Left cardiac atrium (tissue), 4 donors: ENCODE data around the gene KRTAP10-7. TPM values are rescaled to one million over a fixed set of nuclear protein-coding genes. Genes with fewer than 3 reads are reported as not detected.
A peak's percentile ranks its signal among the peaks of the same experiment; 100 is the strongest.
"Not testable (repeated sequence)": the region's sequence is repeated elsewhere in the genome, so short reads cannot be mapped to it uniquely, and the experiment has no call there.

ENCODE experiments used
- ATAC-seq, 2 donors: fragments of 200-7000 bp; cut with Tn5 transposase; one replicate each; pipeline ENCODE4 v1.9.1; 2020; ENCODE audit warnings: mild to moderate bottlenecking in 2 of 2, moderate library complexity in 2 of 2
- DNase-seq: peaks from one replicate; pipeline ENCODE4 v3.0.0-alpha.2; 2020
- intact Hi-C, 2 donors: fragments of 100-400 bp; cut with DNase I; formaldehyde crosslinking; loops; one replicate each; pipeline versions ENCODE4 v1.14.1 to v1.15.1; 2022 to 2023
- total RNA-seq, 2 donors: library from RNA; stranded (reverse); fragmentation: NEBNext Ultra II Directional; extraction: Animal tissue kit (Norgen Biotek cat#: 25700); gene quantifications; one replicate each; pipeline ENCODE4 v1.2.1, GENCODE V29; 2021
- donor health status: DM: no; HTN: yes; CAD: no.
- donor health status: DM: no; HTN: yes; CAD: no; lungs with severe emphysema.
- donor health status: DM: yes; HTN: yes; CAD: no.
- donor health status: Dilated cardiomyopathy.

KRTAP10-7 gene
- total RNA-seq, 2 donors from 2014 or later, result not detected

- intact Hi-C loops, result no loop called here
- ATAC-seq (no peak), DNase-seq (no peak)
These were observed 30.4 kb upstream of the KRTAP10-7 start for GRCh38 chr21:44569861-44570517.

- DNase-seq (no peak), ATAC-seq (no peak)
- intact Hi-C loops, result no loop called here
These were observed 29.1 kb upstream of the KRTAP10-7 start for GRCh38 chr21:44571296-44571695.

GRCh38 chr21:44571844-44572782 is 28.3 kb upstream of the KRTAP10-7 start:
- intact Hi-C loops, result no loop called here
- ATAC-seq (no peak), DNase-seq (no peak)

GRCh38 chr21:44572959-44573583 is 27.3 kb upstream of the KRTAP10-7 start:
- intact Hi-C loops, result no loop called here
- no peak for DNase-seq
- ATAC-seq, result no peak

GRCh38 chr21:44573630-44574456 is 26.6 kb upstream of the KRTAP10-7 start, which contains the start of gene KRTAP10-4:
Gene KRTAP10-4 (plus strand): TSS chr21:44573729. CDS start chr21:44573759, 30 bp downstream.
- ATAC-seq, intact Hi-C loops, DNase-seq: not testable (repeated sequence)

- intact Hi-C loops, result no loop called here
- DNase-seq (no peak), ATAC-seq (no peak)
These were observed 25.7 kb upstream of the KRTAP10-7 start for GRCh38 chr21:44574457-44575306.

- ATAC-seq (no peak), DNase-seq (no peak)
- intact Hi-C loops, result no loop called here
These were observed 24.9 kb upstream of the KRTAP10-7 start for GRCh38 chr21:44575307-44576024.

- ATAC-seq (no peak), DNase-seq (no peak)
- intact Hi-C loops, result no loop called here
These were observed 24.4 kb upstream of the KRTAP10-7 start for GRCh38 chr21:44576025-44576420.

- intact Hi-C loops, result no loop called here
- ATAC-seq (no peak), DNase-seq (no peak)
These were observed 21.9 kb upstream of the KRTAP10-7 start for GRCh38 chr21:44578371-44579055.

GRCh38 chr21:44579056-44579832 is 21.2 kb upstream of the KRTAP10-7 start:
- no peak for ATAC-seq

GRCh38 chr21:44579833-44580144 is 20.6 kb upstream of the KRTAP10-7 start:
- intact Hi-C loops, result no loop called here
- DNase-seq, result no peak
- no peak for ATAC-seq

More at GRCh38 chr21:44579056-44579832, 21.2 kb upstream of the KRTAP10-7 start:
- intact Hi-C loops, result no loop called here
- DNase-seq, result no peak

GRCh38 chr21:44580231-44580821 is 20.1 kb upstream of the KRTAP10-7 start, which contains the start of gene KRTAP10-5:
Gene KRTAP10-5 (minus strand): TSS chr21:44580604. CDS start chr21:44580578, 26 bp downstream.
- DNase-seq, intact Hi-C loops, ATAC-seq: not testable (repeated sequence)

- no peak for DNase-seq
- intact Hi-C loops, result no loop called here
- no peak for ATAC-seq
These were observed 19.2 kb upstream of the KRTAP10-7 start for GRCh38 chr21:44581158-44581557.

GRCh38 chr21:44582055-44582454 is 18.3 kb upstream of the KRTAP10-7 start:
- intact Hi-C loops, result no loop called here
- no peak for DNase-seq
- no peak for ATAC-seq

- intact Hi-C loops, result no loop called here
- ATAC-seq (peak in 1 of 2 donors; percentile 77), DNase-seq (no peak)
These were observed 17.2 kb upstream of the KRTAP10-7 start for GRCh38 chr21:44583089-44583799.
